GM18511 (cell line): Measurements from ENCODE around the gene ABCG5.

ENCODE experiments used
- ATAC-seq: cut with Tn5 transposase; IDR thresholded peaks from one replicate; pipeline ENCODE4 v1.9.1; 2021; ENCODE audit warnings: mild to moderate bottlenecking, moderate library complexity; ENCODE audit not compliant: unreplicated experiment

Gene ABCG5

DNA sequence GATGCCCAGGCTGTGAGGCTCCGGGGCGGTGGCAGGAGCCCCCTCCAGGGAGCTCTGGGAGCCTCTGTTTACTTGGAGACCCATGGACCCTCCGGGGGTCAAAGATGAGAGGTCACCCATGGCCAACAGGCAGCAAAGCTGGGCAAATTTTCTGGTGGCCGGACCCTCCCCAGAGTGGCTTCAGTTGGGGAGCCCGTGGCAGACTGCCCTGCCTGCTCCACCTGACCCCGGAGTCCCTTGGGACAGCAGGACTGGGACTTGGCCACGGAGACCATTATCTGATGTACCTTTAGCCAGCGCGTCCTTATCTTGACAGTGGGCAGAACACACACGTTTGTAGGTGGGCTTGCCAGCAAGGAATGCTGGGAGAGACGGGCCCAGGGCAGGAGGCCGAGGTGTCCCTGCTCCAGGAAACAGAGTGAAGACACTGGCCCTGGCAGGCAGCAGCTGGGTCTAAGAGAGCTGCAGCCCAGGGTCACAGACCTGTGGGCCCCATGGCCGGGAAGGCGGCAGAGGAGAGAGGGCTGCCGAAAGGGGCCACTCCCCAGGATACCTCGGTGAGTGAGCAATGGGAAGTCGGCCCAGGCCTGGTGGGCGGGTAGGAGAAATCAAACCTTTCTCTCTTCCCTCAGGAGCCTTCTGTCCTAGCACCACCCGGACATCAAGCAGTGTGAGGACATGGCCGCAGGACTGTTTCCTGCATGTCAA, at the start of gene ABCG5, which contains the start of gene ABCG8:
ABCG5 (minus strand) TSS at position 280 of the 708 bp plus-strand sequence; CDS start at position 120, 160 bp downstream.
ABCG8 (plus strand) TSS at position 412 of the 708 bp plus-strand sequence; CDS start at position 495, 83 bp downstream.
- no peak for ATAC-seq

DNA sequence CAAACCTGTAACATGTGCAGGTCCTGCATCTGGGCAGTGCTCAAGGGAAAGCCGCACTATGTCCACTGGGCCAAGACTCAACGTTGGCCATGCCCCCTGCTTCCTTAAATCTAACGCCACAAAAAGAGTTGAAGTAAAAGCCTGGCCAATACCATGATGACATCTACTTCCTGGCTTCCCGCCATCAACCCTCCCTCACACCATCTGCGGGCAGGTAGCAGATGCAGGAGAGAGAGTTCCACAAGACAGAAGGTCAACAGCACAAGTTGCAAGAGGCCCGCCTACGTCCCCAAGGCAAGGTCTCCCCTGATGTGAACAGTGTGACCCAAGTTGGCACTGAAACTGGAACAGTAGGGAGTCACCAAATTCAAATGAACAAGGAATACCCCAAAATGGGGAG, 48.5 kb upstream of the ABCG5 start:
- no peak for ATAC-seq

DNA sequence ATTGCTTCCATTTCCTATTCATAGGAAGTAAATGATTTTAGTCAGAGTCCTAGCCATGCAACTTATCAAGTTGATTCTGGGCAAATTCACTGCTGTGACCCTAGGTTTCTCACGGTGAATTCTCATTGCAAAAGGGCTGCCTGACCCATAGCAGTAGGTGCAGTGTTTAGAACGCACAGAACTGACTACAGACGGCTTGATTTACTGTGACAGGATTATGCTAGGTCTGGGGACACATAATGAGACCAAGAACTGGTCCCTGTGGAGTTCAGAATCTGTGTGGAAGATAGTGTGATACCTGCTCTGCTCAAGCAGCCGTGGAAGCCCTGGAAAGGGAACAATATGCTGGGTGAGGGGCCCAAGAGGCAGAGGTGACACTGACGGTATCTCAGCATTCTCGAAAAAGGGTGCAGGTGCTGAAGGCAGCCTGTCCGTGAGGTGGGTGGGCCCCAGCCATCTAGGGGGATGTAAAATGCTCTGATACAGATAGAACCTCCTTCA, 46.5 kb upstream of the ABCG5 start:
- ATAC-seq: no peak

DNA sequence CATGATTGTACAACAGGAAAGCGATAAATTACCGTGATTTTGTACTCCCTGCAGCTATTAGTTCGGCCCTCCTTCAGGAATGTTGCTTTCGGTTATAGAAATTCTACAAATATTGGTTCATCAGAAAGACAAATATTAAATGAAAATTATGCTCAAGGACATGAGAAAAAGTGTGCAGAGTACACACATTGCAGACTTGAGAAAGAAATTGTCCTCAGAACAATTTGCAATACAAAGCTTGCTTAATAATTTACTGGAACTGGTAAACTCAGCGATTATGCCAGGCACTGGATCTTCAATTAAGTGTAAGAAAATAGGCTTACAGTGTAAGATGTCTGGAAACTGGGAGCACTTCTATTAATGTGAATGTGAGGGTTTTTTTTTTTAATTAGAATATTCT, 46.0 kb upstream of the ABCG5 start:
- ATAC-seq: no peak

DNA sequence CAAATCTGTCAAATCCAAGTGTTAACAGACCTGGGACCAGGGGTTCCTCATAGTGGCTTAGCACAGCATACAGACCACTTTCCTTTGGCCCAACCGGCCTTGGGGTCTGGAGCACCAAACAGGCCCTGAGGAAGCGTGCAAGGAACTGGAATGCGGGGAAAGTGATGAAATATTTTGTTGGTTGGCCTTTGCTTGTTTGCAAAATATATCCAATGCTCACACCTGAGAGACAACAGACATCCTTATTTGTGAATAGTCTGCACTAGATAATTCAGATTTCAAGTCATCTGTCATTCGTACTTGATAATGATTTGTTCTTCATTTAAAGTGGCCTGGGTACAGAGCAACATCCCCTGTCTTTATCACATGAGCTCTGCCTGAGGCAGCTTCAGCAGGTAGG, 43.7 kb upstream of the ABCG5 start:
- no peak for ATAC-seq

DNA sequence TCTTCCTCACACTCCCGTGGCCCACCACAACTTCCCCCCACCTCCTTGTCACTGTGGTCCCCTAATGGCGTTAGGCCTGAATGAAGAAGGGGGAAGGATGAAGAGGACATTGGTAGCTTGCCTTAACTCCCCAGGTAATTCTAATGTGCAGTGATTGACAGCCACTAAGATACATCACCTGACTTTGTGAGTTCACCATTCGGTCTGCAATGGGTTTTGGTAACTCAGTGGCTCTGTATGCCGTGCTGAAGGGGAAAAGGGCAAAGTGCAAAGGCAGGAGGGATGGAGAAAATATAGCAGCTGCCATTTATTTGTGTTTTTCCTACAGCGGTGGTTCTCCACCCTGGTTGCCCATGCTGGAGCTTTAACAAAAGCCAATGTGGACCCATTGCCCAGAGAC, 42.3 kb upstream of the ABCG5 start:
- no peak for ATAC-seq

DNA sequence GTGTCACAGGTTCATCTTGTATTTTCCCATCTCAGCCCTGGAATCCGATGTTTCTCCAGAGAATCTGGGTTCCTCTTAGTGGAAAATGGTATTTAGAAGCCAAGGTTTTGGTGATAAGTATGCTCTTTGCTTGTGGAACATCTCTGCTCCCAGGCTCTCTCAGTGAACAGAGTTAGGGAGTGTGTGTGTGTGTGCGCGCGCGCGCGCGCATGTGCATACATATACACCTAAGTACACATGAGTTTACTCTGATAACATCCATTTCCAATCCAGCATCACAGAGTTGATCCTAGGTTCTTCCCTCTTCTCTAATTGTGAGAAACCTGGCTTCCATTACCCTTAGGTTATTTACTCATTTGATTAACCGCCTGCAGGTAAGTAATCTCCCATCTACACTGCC, 41.8 kb upstream of the ABCG5 start:
- ATAC-seq: no peak

DNA sequence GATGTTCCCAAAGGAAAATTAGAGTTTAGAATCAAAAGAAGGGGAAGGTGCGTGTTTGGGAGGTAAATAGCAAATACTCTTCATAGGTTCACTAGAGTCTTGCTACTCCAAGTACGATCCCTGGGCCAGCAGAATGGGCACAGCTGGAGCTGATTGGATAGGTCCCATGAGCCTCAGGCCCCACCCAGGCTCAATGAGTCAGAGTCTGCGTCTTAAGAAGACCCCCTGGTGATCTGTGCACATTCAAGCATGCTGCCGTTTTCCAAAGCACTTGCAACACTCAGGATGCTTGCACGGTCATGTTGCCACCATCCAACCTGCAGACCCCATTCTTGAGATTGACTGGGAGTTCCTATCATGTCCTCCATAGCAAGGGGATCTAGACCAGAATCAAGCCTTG, 40.6 kb upstream of the ABCG5 start:
- ATAC-seq: no peak

DNA sequence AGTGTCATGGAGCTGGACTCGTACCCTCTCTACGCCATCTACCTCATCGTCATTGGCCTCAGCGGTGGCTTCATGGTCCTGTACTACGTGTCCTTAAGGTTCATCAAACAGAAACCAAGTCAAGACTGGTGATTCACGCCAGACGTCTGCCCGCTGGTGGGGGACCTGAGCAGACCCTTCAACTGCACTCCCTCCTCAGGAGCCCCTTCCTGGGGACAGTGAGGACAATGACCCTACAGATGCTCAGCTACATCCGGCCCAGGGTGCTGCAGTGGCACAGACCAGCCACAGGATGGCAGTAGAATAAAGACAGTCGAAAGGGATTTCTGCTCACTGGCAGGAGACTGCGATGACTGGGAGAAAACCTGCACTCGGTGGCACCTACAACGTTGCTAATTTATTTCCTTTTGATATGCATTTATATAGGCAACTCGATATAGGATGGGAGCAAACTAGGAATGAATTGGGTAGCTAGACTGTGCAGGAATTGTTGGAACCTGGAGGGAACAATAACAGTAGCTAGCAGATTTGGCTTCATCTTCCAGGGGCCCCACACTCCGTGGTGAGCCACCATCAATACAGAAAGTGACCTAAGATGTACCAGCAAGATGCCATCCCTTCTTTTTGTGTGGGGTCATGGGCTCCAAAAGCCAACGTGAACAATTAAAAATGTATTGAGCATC, 39.3 kb upstream of the ABCG5 start:
- ATAC-seq: peak; percentile 86

DNA sequence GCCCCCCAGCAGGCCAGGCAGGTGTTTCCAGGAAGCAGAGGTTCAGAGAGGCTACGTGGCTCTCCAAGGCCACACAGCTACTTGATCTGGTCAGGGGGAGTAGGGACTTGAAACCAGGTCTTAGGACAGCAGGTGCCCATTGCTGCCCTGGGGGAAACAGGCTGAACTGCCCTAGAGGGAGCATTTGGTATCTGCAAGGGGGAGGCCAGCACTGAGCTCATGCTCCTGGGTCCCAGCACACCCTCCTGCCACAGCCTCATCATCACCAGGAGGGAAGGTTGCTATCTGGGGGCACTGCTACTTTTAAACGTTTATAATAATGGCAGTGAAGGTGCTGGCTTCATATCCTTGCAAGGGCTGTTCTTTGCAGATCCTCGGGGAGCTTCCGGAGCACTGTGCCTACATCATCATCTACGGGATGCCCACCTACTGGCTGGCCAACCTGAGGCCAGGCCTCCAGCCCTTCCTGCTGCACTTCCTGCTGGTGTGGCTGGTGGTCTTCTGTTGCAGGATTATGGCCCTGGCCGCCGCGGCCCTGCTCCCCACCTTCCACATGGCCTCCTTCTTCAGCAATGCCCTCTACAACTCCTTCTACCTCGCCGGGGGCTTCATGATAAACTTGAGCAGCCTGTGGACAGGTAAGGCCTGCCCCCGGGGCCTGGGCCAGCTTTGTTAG, 36.3 kb upstream of the ABCG5 start:
- no peak for ATAC-seq

DNA sequence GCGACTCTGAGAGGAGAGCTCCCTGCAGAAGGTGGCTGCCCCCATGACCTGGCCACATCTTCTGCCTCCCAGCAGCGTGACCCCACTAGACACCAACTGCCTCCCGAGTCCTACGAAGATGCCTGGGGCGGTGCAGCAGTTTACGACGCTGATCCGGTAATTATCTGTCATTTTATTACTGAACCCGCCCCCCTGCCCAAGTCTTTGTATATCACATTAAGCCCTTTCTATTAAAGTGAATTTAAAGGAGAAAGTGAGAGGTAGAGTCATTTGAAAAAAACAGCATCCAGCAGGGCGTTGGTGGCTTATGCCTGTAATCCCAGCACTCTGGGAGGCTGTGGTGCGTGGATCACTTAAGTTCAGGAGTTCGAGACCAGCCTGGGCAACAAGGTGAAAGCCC, 33.5 kb upstream of the ABCG5 start:
- ATAC-seq: no peak

DNA sequence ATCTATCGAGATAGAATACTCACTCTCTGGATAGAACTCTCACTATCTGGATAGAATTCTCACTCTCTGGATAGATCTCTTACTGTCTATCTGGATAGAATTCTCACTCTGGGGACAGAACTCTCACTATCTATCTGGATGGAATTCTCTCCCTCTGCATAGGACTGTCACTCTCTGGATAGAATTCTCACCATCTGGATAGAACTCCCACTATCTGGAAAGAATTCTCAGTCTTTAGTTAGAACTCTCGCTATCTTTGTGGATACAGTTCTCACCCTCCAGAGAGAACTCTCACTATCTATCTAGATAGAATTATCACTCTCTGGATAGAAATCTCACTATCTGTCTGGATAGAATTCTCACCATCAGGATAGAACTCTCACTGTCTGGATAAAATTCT, 16.7 kb upstream of the ABCG5 start:
- ATAC-seq: no peak

DNA sequence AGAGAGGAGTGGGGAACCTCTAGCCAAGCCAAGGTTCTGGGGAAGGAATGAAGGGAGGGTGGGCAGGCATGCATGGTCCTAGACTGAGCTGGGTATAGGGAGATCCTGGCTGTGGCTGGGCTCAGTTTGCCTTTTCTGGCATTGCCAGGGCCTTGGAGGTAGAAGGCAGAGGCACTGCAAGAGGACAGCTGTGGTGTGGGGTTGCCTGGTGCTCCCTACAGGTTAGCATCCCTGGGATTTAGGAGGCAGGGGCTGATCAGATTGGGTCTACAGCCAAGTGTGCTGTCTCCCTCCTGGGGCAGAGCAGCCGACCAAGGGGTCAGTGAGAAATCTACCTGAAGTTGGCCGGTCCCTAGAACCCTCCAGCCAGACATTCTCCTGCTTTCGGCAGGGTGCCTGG, 16.0 kb upstream of the ABCG5 start:
- ATAC-seq: no peak

DNA sequence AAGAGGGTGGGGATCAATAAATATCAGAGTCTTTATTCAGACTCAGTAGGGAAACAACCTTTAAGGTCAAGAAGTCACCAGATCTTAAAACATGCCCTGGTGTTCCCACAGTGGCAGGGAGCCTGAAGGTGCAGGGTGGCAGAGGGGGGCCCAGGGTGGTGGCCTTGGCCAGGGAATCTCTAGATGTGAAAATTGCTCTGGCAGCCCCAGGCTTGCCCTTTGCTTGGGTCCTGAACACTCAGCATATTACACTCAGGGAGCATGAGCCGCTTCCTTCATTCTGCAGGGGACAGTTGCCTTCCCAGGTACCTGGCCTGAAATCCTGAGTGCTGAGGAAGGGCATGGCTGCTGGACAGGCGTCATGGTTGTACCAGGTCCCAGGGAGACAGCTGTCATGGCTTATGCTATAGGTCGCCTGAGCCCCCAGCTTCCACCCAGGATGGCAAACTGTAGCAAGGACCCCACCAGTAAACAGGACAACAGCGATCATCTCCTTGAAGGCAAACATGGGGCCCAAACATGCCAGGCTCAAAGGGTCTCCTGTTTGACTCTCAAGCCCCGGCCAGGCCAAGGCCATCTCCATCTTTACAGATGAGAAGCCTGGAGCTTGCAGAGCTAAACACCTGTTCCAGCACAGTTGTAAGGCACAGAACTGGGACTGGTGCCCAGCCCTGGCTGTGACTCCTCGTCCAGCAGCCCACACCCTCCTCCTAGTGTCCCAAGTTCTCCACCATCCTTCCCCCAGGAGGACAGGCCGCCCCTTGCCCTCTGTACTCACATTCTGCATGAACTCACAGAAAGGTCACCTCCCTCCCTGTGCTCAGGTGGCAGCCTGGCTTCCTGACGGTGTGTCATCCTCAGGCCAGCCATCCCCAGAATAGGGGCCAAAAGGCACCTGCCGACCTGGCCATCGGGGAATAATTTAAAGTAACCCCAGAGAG, 14.8 kb upstream of the ABCG5 start:
- no peak for ATAC-seq

DNA sequence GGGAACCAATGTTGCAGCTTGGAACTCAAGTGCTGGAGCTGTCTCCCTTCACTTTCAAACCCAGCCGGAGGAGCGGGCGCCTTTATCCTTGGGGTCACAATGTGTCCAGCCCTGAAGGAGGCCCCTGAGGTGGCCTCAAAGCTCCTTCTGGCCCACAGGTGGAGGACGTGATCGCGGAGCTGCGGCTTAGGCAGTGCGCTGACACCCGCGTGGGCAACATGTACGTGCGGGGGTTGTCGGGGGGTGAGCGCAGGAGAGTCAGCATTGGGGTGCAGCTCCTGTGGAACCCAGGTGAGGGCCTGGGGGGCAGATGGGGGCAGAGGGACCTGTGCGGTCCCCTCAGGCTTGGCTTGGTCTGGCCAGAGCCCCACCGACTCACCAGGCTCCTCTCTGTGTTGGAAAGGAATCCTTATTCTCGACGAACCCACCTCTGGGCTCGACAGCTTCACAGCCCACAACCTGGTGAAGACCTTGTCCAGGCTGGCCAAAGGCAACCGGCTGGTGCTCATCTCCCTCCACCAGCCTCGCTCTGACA, 13.6 kb upstream of the ABCG5 start:
- ATAC-seq: no peak

DNA sequence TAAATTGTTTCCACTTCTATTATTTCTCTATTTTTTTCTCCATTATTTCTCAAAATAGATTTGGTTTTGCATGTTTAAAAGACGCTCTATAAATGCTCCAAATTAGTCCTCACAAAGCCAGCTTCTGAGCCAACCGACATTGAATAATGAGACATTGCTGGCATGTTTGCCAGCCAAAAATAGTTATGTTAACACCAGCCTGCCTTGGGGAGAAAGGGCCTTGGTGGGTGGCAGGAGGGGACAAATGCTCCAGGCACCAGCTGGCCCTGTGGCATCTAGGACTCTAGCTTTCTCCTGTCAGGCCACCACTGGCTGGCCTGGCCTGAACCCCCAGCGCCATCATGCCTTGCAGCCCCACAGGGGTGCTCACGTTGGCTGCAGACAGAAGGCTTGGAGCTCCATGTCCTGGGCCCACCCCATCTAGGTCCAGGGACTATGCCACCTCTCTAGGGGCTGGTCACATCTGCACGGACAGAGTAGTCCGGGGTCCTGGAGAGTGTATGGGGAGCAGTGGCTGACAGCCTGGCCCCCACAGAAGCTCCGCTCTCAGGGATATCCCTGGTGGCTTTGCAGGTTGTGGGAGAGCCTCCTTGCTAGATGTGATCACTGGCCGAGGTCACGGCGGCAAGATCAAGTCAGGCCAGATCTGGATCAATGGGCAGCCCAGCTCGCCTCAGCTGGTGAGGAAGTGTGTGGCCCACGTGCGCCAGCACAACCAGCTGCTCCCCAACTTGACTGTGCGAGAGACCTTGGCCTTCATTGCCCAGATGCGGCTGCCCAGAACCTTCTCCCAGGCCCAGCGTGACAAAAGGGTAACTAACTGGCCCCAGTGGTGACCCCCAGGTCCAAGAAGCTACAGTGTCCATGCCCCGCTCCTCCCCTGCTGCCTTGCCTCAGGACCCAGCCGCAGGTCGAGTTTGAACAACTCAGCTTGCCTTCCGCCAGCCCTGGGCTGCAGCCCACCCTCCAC, 12.7 kb upstream of the ABCG5 start:
- no peak for ATAC-seq

DNA sequence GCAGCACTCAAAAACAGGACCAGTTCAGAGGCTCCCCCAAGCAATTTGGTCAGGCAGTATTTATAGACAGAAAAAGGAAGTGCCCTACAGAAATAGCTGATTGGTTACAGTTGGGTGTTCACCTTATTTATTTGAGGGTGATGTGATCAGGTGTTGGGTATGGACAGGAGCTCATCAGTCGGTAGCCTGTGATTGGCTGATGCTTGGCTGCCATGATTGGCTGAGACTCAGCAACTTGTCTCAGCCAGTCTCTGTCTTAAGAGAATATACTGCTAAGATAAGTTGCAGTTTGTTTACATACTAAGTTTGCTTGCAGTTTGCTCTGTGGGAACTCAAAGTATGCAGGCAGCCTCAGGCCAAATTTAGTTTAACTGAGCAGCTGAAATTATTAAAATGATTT, 9.6 kb upstream of the ABCG5 start:
- ATAC-seq: no peak

DNA sequence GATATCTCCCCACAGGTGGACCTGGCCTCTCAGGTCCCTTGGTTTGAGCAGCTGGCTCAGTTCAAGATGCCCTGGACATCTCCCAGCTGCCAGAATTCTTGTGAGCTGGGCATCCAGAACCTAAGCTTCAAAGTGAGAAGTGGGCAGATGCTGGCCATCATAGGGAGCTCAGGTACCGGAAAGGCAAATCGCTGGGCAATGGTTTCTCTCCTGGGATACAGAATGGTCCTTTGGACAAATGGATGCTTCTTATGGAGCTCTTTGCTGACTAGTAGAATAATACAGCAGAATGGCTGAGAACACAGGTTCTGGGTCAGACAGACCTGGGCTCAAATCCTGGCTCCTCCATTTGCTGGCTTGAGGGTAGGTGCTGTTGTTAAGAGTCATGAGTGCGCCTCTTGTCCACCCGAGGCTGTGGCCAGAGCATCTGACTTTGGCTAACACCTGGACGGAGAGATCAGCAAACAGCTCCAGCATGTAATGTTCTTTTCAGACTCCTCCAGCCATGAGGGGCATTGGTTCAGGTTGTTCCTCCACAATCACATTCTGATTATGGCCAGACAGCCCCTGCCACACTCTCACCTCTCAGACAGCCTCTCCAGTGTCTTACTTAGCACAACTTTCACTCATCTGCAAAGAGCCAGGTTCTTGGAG, 7.6 kb upstream of the ABCG5 start:
- no peak for ATAC-seq

DNA sequence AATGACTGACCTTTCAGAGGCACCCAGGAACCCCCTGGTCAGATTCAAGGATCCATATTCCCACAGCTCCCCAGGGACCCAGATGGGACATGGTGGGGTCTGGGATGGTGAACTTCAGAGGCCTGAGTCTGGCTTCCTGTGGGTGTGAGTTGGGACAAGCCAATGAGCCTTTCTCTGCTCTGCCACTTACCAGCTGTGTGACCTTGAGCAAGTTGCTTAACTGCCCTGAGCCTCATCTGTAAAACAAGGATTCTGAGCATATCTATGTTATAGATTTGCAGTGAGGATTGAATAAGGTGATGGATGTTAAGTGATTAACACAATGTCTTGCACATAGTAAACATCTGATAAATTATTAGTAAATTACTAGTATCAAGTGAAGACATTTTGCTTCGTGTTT, 6.5 kb upstream of the ABCG5 start:
- ATAC-seq: no peak
